GM21390 (cell line): Measurements from ENCODE around the gene SKIL.

Experiments used
- ATAC-seq: cut with Tn5 transposase; IDR thresholded peaks from one replicate; pipeline ENCODE4 v1.9.1; 2021; ENCODE audit not compliant: unreplicated experiment

The SKIL gene

GRCh38 chr3:170387950-170388349 lies 30.4 kb downstream of the SKIL start:
- no peak for ATAC-seq

DNA sequence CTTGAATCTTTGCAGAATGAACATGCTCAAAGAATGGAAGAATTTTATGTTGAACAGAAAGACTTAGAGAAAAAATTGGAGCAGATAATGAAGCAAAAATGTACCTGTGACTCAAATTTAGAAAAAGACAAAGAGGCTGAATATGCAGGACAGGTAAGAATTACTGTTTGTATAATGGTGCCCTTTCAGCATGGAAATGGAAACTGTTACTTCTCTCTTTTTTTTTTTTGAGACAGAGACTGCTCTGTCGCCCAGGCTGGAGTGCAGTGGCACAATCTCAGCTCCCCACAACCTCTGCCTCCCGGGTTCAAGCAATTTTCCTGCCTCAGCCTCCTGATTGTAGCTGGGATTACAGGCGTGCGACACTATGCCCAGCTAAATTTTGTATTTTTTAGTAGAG lies 33.6 kb downstream of the SKIL start:
- ATAC-seq = no peak

- no peak for ATAC-seq
These were observed 40.2 kb downstream of the SKIL start for GRCh38 chr3:170397685-170398084.

GRCh38 chr3:170405101-170405500 lies 47.6 kb downstream of the SKIL start:
- ATAC-seq = no peak

- ATAC-seq = no peak
These were observed 53.0 kb downstream of the SKIL start for GRCh38 chr3:170410428-170411029.

GRCh38 chr3:170413291-170413690 lies 55.8 kb downstream of the SKIL start:
- ATAC-seq = no peak

DNA sequence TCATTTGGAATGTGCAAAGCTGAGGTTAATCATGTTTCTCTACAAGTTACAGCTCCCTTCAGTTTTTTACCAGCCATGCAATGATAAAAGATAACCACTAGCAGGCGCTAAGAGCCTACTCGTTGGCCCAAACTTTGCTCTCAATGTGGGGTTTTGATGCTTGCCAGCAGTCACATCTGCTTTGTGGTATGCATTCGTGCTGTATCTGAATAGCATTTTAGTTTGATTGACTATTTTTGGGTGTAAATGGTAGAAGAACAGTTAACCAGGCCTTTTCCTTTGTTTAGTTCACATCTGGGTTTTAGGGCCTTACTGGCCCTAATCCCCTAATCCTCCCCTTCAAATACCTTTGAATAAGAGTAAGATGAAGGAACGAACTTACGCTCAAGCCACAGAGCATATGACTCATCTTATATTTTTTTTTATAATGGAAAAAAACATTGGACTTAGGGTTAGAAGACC lies 56.7 kb downstream of the SKIL start:
- peak; percentile 65 for ATAC-seq

DNA sequence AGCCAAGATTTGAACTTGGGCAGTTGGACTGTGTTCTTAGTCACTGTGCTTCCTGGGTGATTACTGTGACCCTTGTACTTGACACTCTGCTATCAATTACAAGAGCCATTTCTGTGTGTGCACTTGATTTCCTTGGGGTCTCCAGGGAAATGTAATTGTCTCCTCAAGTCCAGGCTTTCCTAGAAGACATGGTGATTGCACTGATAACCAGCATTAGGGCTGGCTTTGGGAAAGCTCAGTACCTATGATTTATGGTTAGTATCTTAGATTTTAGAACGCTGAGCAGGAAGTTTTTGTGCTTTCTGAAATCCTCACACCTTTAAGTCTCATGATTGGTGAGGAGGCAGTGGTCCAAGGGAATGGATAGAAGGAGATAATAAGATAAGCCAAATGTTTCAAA lies 59.6 kb downstream of the SKIL start:
- no peak for ATAC-seq

DNA sequence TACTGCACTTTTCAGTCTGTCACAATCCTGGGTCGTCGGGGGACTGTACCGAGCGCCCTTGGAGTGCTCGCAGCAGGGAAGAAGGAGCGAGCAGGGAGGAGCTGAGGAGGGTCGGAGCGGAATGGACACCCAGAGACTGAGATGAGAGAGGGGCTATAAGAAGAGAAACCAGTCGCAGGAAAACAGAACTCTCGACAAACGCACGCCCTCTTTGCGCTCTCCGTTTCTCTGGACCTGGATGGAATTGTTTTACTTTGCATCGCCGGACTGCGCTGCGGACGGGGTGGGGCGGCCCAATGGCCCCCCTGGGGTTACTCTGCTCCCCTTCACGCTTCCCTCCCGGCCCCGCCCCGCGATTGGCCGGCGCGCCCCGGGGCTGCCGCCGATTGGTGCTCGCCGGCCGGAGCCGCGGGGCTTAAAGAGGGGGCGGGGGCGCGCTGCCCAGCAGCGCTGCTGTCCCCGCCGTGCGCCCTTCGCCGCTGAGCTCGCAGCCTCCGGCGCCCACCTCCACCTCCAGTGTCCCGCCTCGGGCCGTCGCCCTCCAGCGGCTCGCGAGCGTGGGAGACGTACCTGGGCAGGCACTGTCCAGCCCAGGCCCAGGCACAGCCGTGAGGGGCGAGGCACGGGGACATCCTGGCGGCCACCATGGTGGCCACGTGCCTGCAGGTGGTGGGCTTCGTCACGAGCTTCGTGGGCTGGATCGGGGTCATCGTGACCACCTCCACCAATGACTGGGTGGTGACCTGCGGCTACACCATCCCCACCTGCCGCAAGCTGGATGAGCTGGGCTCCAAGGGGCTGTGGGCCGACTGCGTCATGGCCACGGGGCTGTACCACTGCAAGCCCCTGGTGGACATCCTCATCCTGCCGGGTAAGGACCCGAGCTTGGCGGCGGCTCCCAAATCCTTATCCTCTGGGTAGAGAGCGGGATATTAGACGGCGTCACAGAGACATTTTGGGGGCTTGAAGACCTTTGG lies 61.2 kb downstream of the SKIL start, which contains the start of gene CLDN11:
Gene CLDN11 (plus strand): TSS at position 447 of the 977 bp plus-strand sequence. CDS start 199 bp downstream, at position 646.
- no peak for ATAC-seq

GRCh38 chr3:170419557-170420087 lies 62.1 kb downstream of the SKIL start:
- no peak for ATAC-seq

GRCh38 chr3:170420307-170420821 lies 62.8 kb downstream of the SKIL start:
- no peak for ATAC-seq

- no peak for ATAC-seq
These were observed 63.7 kb downstream of the SKIL start for GRCh38 chr3:170421111-170421641.

- no peak for ATAC-seq
These were observed 64.2 kb downstream of the SKIL start for GRCh38 chr3:170421758-170422157.

DNA sequence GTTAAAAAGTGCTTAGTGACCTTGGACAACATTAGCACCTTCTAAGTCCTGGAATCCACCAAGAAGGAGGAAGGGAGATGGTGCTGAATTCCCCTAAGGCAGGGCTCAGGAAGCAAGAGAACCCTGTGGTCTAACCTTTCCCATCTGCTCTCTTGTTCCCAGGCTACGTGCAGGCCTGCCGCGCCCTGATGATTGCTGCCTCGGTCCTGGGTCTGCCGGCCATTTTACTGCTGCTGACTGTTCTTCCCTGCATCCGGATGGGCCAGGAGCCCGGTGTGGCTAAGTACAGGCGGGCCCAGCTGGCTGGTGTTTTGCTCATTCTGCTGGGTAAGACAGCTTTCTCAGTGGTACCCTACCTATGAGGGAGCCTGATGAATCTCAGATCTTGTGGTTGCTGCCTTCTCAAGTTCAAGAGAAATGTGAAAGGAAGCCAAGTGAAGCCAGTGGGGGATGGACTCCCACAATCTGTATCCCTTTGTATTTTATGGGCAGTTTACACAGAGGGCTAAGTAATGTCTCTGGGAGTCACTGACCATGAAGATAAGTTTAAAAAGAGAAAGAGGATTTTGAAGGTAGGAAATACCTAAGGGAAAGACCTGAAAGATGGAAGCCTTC lies 65.6 kb downstream of the SKIL start:
- no peak for ATAC-seq

GRCh38 chr3:170424879-170425278 lies 67.4 kb downstream of the SKIL start:
- ATAC-seq = no peak

DNA sequence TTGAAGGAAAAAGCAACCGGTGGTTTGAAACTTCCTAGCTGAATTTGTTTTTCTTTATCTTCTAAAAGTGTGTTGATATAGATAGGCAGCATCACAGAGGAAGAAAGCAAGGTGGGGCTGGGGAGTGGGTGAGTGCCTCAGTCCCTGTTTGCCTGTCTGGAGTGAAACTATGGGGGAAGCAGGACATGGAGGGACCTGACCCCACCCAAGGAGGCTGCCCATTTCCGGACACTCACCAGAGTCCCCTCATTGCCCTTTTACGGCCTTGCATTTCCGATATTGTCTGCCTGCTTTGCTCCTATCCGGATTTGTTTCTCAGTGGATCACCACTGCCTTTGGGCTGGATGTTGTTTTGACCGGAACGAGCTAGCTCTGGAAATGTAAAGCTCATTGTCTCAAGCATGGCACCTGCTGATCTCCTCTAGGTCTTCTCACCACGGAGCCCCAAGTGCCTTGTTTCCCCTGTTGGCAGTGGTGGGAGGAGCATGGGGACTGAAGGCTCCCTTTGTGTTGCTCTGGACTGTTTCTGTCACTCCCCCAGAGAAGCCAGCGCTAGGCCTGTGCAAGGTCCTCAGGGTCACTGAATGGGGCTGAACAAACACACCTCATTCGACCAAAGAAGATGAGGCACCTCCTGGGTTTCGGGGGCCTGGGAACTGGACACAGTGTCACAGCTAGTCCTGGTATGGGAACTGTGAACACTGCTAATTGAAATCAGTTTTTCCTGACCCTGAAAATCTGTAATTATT lies 68.2 kb downstream of the SKIL start:
- ATAC-seq = no peak

DNA sequence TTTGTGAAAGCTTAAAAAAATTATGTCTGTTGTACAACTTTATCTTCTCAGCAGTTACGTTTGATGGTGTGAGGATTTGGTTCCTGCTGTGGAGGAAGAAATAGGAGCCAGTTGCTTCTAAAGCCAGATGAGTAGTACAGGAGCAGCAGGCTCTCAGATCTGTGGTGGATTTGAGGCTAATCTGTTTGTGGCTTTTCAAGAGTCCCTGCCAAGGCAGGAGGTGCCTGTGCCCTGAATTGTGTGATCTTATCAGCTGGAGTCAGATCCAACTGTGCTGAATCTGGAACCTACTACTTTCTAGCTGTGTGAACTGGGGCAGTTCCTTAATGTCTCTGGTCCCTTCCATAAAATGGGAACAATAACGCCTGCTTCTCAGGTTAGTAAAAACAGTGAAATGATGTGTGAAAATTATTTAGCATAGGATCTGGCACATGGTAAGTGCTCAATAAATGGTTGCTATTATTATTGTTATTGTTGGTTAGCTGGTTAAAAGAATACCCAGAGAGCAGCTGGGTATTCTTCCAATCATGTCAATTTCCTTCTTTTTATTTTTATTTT lies 68.8 kb downstream of the SKIL start:
- no peak for ATAC-seq

- ATAC-seq = no peak
These were observed 70.6 kb downstream of the SKIL start for GRCh38 chr3:170428095-170428494.

DNA sequence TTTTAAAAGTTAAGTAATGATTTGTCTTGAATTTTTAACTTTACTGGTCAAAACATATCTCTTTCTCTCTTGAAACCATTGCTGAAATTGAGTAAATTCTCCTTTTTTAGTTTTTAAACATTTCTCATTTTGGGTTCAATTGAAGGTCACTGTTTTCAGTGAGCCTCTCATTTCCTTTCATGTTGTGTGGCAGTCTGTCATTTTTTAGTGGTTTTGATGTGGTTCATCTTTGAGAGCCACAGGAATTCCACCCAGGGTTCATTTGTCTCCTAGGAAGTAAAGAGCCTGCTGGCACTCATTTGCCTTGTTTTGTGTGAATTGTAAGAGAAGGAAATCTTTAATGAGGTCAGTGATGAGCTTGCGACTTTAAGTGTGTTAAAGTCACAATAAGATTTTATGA lies 71.5 kb downstream of the SKIL start:
- peak; percentile 53 for ATAC-seq

DNA sequence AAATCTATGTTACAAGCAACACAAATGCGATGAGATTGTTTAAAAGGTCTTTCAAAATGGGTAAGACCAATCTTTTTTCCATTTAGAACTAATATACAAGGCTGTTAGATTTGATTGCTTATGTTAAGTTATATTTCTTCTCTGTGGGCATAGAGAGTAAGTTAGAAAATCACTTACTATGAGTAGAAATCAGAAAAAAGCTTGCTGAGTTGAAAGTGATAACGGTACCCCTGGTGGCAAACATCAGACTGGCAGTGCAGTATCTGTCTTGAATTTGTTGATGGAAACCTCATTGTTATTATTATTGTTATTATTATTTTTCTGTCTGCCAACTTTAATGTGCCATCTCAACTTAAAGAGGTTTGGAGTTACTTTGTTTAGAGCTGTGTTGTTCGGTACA lies 73.5 kb downstream of the SKIL start:
- no peak for ATAC-seq
